Neutrophil (primary cell): ENCODE measurements around the gene RALBP1.

Experiments
- H3K27ac ChIP-seq: fragments of 200-600 bp; sonication (generic); 2 replicates; pipeline ENCODE4 v1.5.1; 2016; ENCODE audit warnings: mild to moderate bottlenecking, moderate library complexity
- H3K27me3 ChIP-seq: fragments of 200-600 bp; sonication (generic); 2 replicates; pipeline ENCODE4 v1.6.0; 2016; ENCODE audit warnings: mild to moderate bottlenecking
- H3K36me3 ChIP-seq: fragments of 200-600 bp; sonication (generic); 2 replicates; pipeline ENCODE4 v1.5.1; 2017
- H3K4me1 ChIP-seq, 2 experiments: fragments of 200-600 bp in 1 of 2; sonication (generic) in 1 of 2; 1 replicate in 1 of 2; 2 replicates in 1 of 2; pipeline versions ENCODE4 v1.5.1 to v1.6.1; 2013 to 2016; ENCODE audit warnings: low read depth in 1 of 2, low read length in 1 of 2, mild to moderate bottlenecking in 1 of 2, moderate library complexity in 1 of 2; ENCODE audit not compliant: control insufficient read depth in 1 of 2, insufficient read depth in 1 of 2
- H3K4me3 ChIP-seq, 2 experiments: fragments of 200-600 bp in 1 of 2; sonication (generic) in 1 of 2; 1 replicate in 1 of 2; 2 replicates in 1 of 2; pipeline ENCODE4 v1.5.1; 2013 to 2016; ENCODE audit warnings: low read depth in 1 of 2, low read length in 1 of 2, mild to moderate bottlenecking in 1 of 2, moderate library complexity in 1 of 2
- H3K9me3 ChIP-seq: fragments of 200-600 bp; sonication (generic); 2 replicates; pipeline ENCODE4 v1.5.1; 2016
- CTCF ChIP-seq: fragments of 200-600 bp; sonication (generic); IDR thresholded peaks from 2 replicates; pipeline ENCODE4 v1.5.1; 2016; ENCODE audit warnings: antibody characterized with exemption

RALBP1 gene

GRCh38 chr18:9547782-9548181 lies 72.5 kb downstream of the RALBP1 start:
- no peaks in the 10 kb centered on the region for H3K27me3 ChIP-seq
- TF ChIP-seq CTCF = no peak
- no peak overlapping the region for H3K27ac ChIP-seq
- H3K9me3 ChIP-seq = no peaks in the 10 kb centered on the region
- no peak overlapping the region for H3K4me3 ChIP-seq
- H3K4me1 ChIP-seq = no peaks in the 10 kb centered on the region
- peaks cover 88% of the 10 kb centered on the region for H3K36me3 ChIP-seq

GRCh38 chr18:9549405-9549804 lies 74.1 kb downstream of the RALBP1 start:
- Histone ChIP-seq H3K4me3 (no peak overlapping the region), H3K27me3 (no peaks in the 10 kb centered on the region), H3K27ac (no peak overlapping the region), H3K36me3 (peaks cover 98% of the 10 kb centered on the region), H3K9me3 (no peaks in the 10 kb centered on the region), H3K4me1 (no peaks in the 10 kb centered on the region)
- no peak for TF ChIP-seq CTCF

GRCh38 chr18:9550429-9550828 lies 75.1 kb downstream of the RALBP1 start:
- Histone ChIP-seq H3K27ac (peak overlapping the region; percentile 8), H3K27me3 (no peaks in the 10 kb centered on the region), H3K36me3 (peaks cover 98% of the 10 kb centered on the region), H3K4me1 (no peaks in the 10 kb centered on the region), H3K9me3 (no peaks in the 10 kb centered on the region), H3K4me3 (no peak overlapping the region)
- no peak for TF ChIP-seq CTCF

- no peaks in the 10 kb centered on the region for H3K27me3 ChIP-seq
- no peak for TF ChIP-seq CTCF
- H3K4me3 ChIP-seq = no peak overlapping the region
- no peaks in the 10 kb centered on the region for H3K9me3 ChIP-seq
- H3K27ac ChIP-seq = no peak overlapping the region
- H3K36me3 ChIP-seq = peaks cover 98% of the 10 kb centered on the region
- H3K4me1 ChIP-seq = no peaks in the 10 kb centered on the region
Measured at GRCh38 chr18:9552191-9552590, 76.9 kb downstream of the RALBP1 start.

GRCh38 chr18:9552616-9553015 lies 77.3 kb downstream of the RALBP1 start:
- no peak overlapping the region for H3K27ac ChIP-seq
- H3K4me1 ChIP-seq = no peaks in the 10 kb centered on the region
- H3K9me3 ChIP-seq = no peaks in the 10 kb centered on the region
- H3K36me3 ChIP-seq = peaks cover 98% of the 10 kb centered on the region
- no peak overlapping the region for H3K4me3 ChIP-seq
- H3K27me3 ChIP-seq = no peaks in the 10 kb centered on the region
- no peak for TF ChIP-seq CTCF
